Measurements from ENCODE around the gene TFEB. TPM values are rescaled to one million over a fixed set of nuclear protein-coding genes. Genes with fewer than 3 reads are reported as not detected.

Gene TFEB
- total and polyA plus RNA-seq, 7 donors, result 16.1 to 65.2 (median 40.9) TPM

GRCh38 chr6:41679696-41680095, 55.7 kb downstream of the TFEB start:
- no peak for TF ChIP-seq CTCF (IDR thresholded peaks at IDR 0.05)
- Histone ChIP-seq H3K27me3 (ENCODE audit: insufficient read depth in 3 of 3, low read length in 2 of 3) (peaks cover 0 to 1% (median 0%) of the 10 kb centered on the region in 3 donors), H3K4me1 (peaks cover 21% of the 10 kb centered on the region), H3K4me3 (no peak overlapping the region), H3K36me3 (ENCODE audit: insufficient read depth in 1 of 2, low read depth in 1 of 2) (peaks cover 0 to 12% of the 10 kb centered on the region in 2 donors), H3K9me3 (no peaks in the 10 kb centered on the region), H3K27ac (no peak overlapping the region)
- WGBS, 3 donors, result 94 to 96% (median 95%) methylated on average over 9 of the region's 9 CpGs
- DNase-seq, result no peak
- ATAC-seq, result no peak
- intact Hi-C loops (cut with DNase I), result loop anchor here (5.0 to 10.0 kb wide), 3 partner anchors 215 to 312 kb away; no protein-coding TSS in a partner anchor

GRCh38 chr6:41678511-41679084, 56.8 kb downstream of the TFEB start:
- H3K4me1 ChIP-seq, result peaks cover 18% of the 10 kb centered on the region
- peaks cover 0 to 1% (median 0%) of the 10 kb centered on the region in 3 donors for H3K27me3 ChIP-seq (ENCODE audit: insufficient read depth in 3 of 3, low read length in 2 of 3)
- ATAC-seq (no peak), DNase-seq (no peak)
- H3K27ac ChIP-seq, result no peak overlapping the region
- no peak overlapping the region for H3K4me3 ChIP-seq
- intact Hi-C loops (cut with DNase I), result no loop called here
- peaks cover 0 to 1% of the 10 kb centered on the region in 2 donors for H3K36me3 ChIP-seq (ENCODE audit: insufficient read depth in 1 of 2, low read depth in 1 of 2)
- 79 to 84% (median 80%) methylated on average over 8 of the region's 8 CpGs for WGBS, 3 donors
- TF ChIP-seq CTCF (IDR thresholded peaks at IDR 0.05), result no peak
- H3K9me3 ChIP-seq, result no peaks in the 10 kb centered on the region

- TF ChIP-seq CTCF (IDR thresholded peaks at IDR 0.05), result no peak
- no peak overlapping the region for H3K27ac ChIP-seq
- DNase-seq (no peak), ATAC-seq (no peak)
- 88 to 90% (median 89%) methylated on average over 25 of the region's 25 CpGs for WGBS, 3 donors
- peaks cover 5% of the 10 kb centered on the region for H3K4me1 ChIP-seq
- H3K4me3 ChIP-seq, result no peak overlapping the region
- no peaks in the 10 kb centered on the region for H3K36me3 ChIP-seq (ENCODE audit: insufficient read depth in 1 of 2, low read depth in 1 of 2)
- H3K27me3 ChIP-seq (ENCODE audit: insufficient read depth in 3 of 3, low read length in 2 of 3), result peaks cover 0 to 1% (median 0%) of the 10 kb centered on the region in 3 donors
- intact Hi-C loops (cut with DNase I), result no loop called here
- no peaks in the 10 kb centered on the region for H3K9me3 ChIP-seq
Observed at GRCh38 chr6:41677124-41677921, 58.1 kb downstream of the TFEB start.

- no peak overlapping the region for H3K27ac ChIP-seq
- no peak for ATAC-seq
- H3K4me1 ChIP-seq, result no peaks in the 10 kb centered on the region
- peaks cover 0 to 1% (median 0%) of the 10 kb centered on the region in 3 donors for H3K27me3 ChIP-seq (ENCODE audit: insufficient read depth in 3 of 3, low read length in 2 of 3)
- H3K9me3 ChIP-seq, result no peaks in the 10 kb centered on the region
- DNase-seq, result no peak
- no peak overlapping the region for H3K4me3 ChIP-seq
- no peak for TF ChIP-seq CTCF (IDR thresholded peaks at IDR 0.05)
- WGBS, 3 donors, result 90 to 92% (median 90%) methylated on average over 5 of the region's 5 CpGs
- H3K36me3 ChIP-seq (ENCODE audit: insufficient read depth in 1 of 2, low read depth in 1 of 2), result no peaks in the 10 kb centered on the region
- intact Hi-C loops (cut with DNase I), result no loop called here
Observed at GRCh38 chr6:41676431-41676830, 59.0 kb downstream of the TFEB start.

Measured in psoas muscle (tissue), 8 donors.